Right lobe of liver (tissue), 4 donors: Measurements from ENCODE around the gene OR2T34.
"Not testable (repeated sequence)": the region's sequence is repeated elsewhere in the genome, so short reads cannot be mapped to it uniquely, and the experiment has no call there.

Experiments used
- POLR2A ChIP-seq: fragments of 450-650 bp; IDR thresholded peaks from one replicate; pipeline ENCODE4 v1.6.1; 2017; ENCODE audit warnings: antibody characterized with exemption, mild to moderate bottlenecking
- TF ChIP-seq, protein P1 (sequence below), 4 donors: fragments of 200-600 bp in 3 of 4; fragments of 450-650 bp in 1 of 4; IDR thresholded peaks; one replicate each; pipeline versions ENCODE4 v1.5.1 to v1.8.0; 2016 to 2022; ENCODE audit warnings: antibody characterized with exemption in 4 of 4, mild to moderate bottlenecking in 2 of 4
- donor health status: DM: no; HTN: no; CAD: no.
- donor health status: DM: no; HTN: no; CAD: no.
- donor health status: DM: no; HTN: yes; CAD: no.

DNA sequence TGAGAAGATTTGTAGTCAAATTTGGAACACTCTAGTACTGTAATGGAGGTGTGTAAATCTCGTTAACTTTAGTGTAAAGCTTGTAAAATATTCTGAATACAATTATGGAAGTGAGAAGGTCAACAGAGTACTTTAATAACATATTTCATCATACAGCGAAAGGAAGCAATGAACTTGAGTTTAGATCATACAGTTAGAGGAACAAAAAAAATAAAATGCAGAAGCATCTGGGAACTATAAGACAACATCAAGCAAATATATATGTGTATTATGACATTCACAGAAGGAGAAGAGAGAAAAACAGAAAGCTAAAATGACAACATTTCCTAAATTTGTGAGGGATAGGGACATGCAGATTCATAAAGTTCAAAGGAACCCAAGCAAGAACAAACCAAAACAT lies 5.5 kb downstream of the OR2T34 start:
- TF ChIP-seq POLR2A = not testable (repeated sequence)
- TF ChIP-seq, protein P1, sequence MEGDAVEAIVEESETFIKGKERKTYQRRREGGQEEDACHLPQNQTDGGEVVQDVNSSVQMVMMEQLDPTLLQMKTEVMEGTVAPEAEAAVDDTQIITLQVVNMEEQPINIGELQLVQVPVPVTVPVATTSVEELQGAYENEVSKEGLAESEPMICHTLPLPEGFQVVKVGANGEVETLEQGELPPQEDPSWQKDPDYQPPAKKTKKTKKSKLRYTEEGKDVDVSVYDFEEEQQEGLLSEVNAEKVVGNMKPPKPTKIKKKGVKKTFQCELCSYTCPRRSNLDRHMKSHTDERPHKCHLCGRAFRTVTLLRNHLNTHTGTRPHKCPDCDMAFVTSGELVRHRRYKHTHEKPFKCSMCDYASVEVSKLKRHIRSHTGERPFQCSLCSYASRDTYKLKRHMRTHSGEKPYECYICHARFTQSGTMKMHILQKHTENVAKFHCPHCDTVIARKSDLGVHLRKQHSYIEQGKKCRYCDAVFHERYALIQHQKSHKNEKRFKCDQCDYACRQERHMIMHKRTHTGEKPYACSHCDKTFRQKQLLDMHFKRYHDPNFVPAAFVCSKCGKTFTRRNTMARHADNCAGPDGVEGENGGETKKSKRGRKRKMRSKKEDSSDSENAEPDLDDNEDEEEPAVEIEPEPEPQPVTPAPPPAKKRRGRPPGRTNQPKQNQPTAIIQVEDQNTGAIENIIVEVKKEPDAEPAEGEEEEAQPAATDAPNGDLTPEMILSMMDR (IDR thresholded peaks at IDR 0.05) = not testable (repeated sequence)
